ENCODE measurements around the gene CCNI.

GRCh38 chr4:77092975-77093374, 17.2 kb upstream of the CCNI start:
- TF ChIP-seq POLR2AphosphoS5 (IDR thresholded peaks at IDR 0.05; ENCODE audit: borderline replicate concordance, low read depth, low read length) = no peak
- no peak for TF ChIP-seq EZH2 (IDR thresholded peaks at IDR 0.05)
